ENCODE results near the gene RAPGEF4. TPM values are rescaled to one million over a fixed set of nuclear protein-coding genes. Genes with fewer than 3 reads are reported as not detected.
"Not testable (repeated sequence)": the region's sequence is repeated elsewhere in the genome, so short reads cannot be mapped to it uniquely, and the experiment has no call there.

The RAPGEF4 gene
- total RNA-seq, 4 donors from 2014 or later, result 3.6 to 12.0 (median 6.7) TPM

DNA sequence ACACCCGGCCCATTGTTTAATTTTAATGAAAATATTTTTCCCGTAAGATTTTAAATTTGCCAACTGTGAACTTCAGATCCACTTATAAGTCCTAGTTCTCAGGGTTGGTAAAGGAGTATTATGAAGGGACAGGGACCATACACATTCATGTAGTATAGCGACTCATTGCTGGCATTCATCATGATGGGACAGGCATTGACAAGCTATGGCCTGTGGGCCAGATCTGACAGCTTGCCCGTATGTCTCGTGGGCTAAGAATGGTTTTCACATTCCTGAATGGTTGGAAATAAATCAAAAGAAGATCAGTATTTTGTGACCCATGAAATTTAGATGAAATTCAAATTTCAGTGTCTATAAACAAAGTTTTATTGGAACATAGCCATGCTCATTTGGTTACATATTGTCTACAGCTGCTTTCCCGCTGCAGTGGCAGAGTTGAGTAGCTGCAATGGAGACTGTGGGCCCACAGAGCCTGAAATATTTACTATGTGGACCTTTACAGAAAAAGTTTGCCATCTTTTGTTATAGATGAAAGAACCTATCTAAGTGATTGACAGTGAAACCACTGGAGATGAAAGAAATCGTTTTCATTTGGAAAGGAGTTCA, 4.1 kb downstream of the RAPGEF4 start:
- peaks cover 0 to 16% (median 0%) of the 10 kb centered on the region in 4 donors for H3K4me1 ChIP-seq
- H3K9me3 ChIP-seq, result peaks cover 0 to 10% (median 0%) of the 10 kb centered on the region in 4 donors
- H3K36me3 ChIP-seq, result no peaks in the 10 kb centered on the region
- no peak for DNase-seq (ENCODE audit: low spot score in 2 of 2)
- no peak overlapping the region for H3K27ac ChIP-seq
- WGBS, 2 donors, result 93 to 94% methylated on average over 7 of the region's 7 CpGs
- H3K27me3 ChIP-seq, result peaks cover 0 to 29% of the 10 kb centered on the region in 2 donors
- no peak overlapping the region for H3K4me3 ChIP-seq
- TF ChIP-seq, protein P1, sequence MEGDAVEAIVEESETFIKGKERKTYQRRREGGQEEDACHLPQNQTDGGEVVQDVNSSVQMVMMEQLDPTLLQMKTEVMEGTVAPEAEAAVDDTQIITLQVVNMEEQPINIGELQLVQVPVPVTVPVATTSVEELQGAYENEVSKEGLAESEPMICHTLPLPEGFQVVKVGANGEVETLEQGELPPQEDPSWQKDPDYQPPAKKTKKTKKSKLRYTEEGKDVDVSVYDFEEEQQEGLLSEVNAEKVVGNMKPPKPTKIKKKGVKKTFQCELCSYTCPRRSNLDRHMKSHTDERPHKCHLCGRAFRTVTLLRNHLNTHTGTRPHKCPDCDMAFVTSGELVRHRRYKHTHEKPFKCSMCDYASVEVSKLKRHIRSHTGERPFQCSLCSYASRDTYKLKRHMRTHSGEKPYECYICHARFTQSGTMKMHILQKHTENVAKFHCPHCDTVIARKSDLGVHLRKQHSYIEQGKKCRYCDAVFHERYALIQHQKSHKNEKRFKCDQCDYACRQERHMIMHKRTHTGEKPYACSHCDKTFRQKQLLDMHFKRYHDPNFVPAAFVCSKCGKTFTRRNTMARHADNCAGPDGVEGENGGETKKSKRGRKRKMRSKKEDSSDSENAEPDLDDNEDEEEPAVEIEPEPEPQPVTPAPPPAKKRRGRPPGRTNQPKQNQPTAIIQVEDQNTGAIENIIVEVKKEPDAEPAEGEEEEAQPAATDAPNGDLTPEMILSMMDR (IDR thresholded peaks at IDR 0.05), result no peak
- TF ChIP-seq POLR2A (IDR thresholded peaks at IDR 0.05) (no peak), EP300 (IDR thresholded peaks at IDR 0.05) (no peak)

DNA sequence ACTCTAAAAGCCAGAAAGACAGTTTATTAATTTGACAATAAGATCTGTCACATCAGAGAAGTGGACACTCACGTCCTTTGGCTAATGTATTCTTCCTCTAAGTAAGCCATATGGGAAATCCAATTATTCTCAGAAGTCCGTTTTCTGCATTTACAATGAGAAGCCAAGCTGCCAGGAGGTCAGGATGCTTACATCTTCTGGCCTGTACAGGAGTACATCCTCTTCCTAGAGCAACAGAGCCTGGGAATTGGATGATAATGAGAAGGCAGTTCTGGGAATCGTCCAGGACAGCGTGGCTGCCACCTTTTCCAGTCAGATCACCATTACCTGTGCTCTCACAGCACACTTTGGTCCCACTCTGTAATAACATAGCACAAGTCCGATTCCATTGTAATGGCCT, 5.2 kb downstream of the RAPGEF4 start:
- H3K4me1 ChIP-seq, result peaks cover 0 to 5% (median 0%) of the 10 kb centered on the region in 4 donors
- no peak overlapping the region for H3K4me3 ChIP-seq
- TF ChIP-seq POLR2A (IDR thresholded peaks at IDR 0.05) (no peak), EP300 (IDR thresholded peaks at IDR 0.05) (no peak)
- TF ChIP-seq, protein P1 (IDR thresholded peaks at IDR 0.05), result no peak
- no peaks in the 10 kb centered on the region for H3K36me3 ChIP-seq
- 83 to 87% methylated on average over 5 of the region's 5 CpGs for WGBS, 2 donors
- H3K27ac ChIP-seq, result no peak overlapping the region
- H3K27me3 ChIP-seq, result peaks cover 0 to 22% of the 10 kb centered on the region in 2 donors
- peaks cover 0 to 11% (median 0%) of the 10 kb centered on the region in 4 donors for H3K9me3 ChIP-seq
- no peak for DNase-seq (ENCODE audit: low spot score in 2 of 2)

DNA sequence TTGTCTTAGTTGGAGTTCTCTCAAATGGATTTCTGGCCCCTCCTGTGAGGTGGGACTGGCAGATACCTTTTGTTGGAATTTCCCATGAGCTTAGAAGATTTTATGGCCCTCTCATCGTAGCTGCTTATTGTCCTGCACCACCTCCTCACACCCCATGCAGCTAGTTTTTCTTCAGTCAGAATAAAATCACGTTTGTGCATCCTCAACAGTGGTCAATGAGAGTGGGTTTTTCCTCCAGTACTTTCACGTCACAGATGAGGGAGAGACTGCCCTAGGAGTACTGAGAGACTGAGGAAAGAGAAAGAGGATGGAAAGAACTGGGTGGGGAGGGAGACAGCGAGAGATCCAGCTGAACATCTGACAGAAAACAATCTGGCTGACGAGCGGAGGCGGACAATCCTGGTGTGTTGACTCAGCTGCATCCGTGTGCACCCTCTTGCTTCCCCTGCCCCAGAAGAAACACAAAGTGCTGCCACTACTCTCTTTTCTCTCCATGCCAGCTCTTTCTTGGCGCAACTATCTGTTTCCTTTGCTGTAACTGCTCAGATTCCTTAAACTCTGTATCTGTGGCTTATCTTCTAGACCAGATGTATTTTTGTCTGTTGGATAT, 7.4 kb downstream of the RAPGEF4 start:
- no peaks in the 10 kb centered on the region for H3K36me3 ChIP-seq
- peaks cover 0 to 16% (median 0%) of the 10 kb centered on the region in 4 donors for H3K9me3 ChIP-seq
- WGBS, 2 donors, result 50 to 56% methylated on average over 9 of the region's 9 CpGs

DNA sequence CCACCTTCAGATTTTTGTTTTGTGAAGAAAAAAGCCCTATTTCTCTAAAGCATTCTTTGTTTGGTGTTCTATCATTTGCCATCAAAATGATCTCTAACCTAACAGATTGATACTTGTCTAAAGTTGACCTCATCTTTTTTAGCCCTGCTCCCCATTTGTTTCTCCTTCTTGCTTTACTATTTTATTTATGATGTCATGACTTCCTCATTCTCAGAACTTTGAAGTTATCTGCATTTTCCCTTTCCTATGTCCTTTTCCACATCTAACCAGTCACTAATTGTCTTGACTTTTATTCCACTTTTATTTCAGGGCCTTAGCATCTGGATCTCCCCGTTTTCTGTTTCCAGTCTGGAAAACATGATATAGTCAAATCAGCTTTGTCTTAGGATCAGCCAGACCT, 8.3 kb downstream of the RAPGEF4 start:
- no peaks in the 10 kb centered on the region for H3K4me1 ChIP-seq
- H3K36me3 ChIP-seq, result no peaks in the 10 kb centered on the region
- TF ChIP-seq POLR2A (IDR thresholded peaks at IDR 0.05) (no peak), EP300 (IDR thresholded peaks at IDR 0.05) (no peak)
- TF ChIP-seq, protein P1 (IDR thresholded peaks at IDR 0.05), result no peak
- H3K9me3 ChIP-seq, result peaks cover 0 to 16% (median 0%) of the 10 kb centered on the region in 4 donors
- WGBS, 2 donors, result 88 to 98% methylated on average over 1 of the region's 1 CpG
- DNase-seq (ENCODE audit: low spot score in 2 of 2), result no peak
- H3K27ac ChIP-seq, result no peak overlapping the region
- H3K27me3 ChIP-seq, result no peaks in the 10 kb centered on the region
- H3K4me3 ChIP-seq, result no peak overlapping the region

More for the DNA sequence above, 7.4 kb downstream of the RAPGEF4 start:
- no peak for DNase-seq (ENCODE audit: low spot score in 2 of 2)
- TF ChIP-seq POLR2A (IDR thresholded peaks at IDR 0.05) (no peak), EP300 (IDR thresholded peaks at IDR 0.05) (no peak)
- TF ChIP-seq, protein P1 (IDR thresholded peaks at IDR 0.05), result no peak
- Histone ChIP-seq H3K27ac (no peak overlapping the region), H3K27me3 (peaks cover 0 to 7% of the 10 kb centered on the region in 2 donors), H3K4me1 (no peaks in the 10 kb centered on the region), H3K4me3 (no peak overlapping the region)

DNA sequence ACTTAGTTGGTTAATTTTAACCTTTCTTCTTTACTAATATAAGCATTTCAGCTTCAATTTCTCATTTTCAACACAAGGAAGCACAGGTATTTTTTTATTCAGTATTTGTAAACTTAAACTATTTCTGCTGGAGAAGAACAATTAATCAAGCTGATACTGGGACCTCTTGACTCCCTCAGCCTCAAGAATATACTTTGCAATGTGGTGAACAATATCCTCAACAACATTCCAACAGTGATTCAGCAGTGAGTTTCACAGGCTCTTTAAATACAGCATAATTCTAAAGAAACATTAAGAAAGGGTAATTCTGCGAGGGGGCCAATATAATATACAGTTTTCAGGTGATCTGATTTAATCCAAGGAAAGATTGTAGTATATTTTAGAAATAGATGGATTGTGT, 10.0 kb downstream of the RAPGEF4 start:
- Histone ChIP-seq H3K27me3 (no peaks in the 10 kb centered on the region), H3K36me3 (no peaks in the 10 kb centered on the region)
- WGBS, 2 donors, result 92 to 96% methylated on average over 1 of the region's 1 CpG

DNA sequence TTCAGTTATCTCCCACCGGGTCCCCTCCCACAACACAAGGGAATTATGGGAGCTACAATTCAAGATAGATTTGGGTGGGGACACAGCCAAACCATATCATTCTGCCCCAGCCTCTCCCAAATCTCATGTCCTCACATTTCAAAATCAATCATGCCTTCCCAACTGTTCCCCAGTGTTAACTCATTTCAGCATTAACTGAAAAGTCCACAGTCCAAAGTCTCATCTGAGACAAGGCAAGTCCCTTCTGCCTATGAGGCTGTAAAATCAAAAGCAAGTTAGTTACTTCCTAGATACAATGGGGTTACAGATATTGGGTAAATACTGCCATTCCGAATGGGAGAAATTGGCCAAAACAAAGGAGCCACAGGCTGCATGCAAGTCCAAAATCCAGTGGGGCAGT, 12.9 kb downstream of the RAPGEF4 start:
- not testable (repeated sequence) for DNase-seq (ENCODE audit: low spot score in 2 of 2); H3K4me1 ChIP-seq; H3K36me3 ChIP-seq; H3K27me3 ChIP-seq; H3K4me3 ChIP-seq; H3K27ac ChIP-seq
- peaks cover 0 to 16% (median 0%) of the 10 kb centered on the region in 4 donors for H3K9me3 ChIP-seq
- 96 to 100% methylated on average over 2 of the region's 2 CpGs for WGBS, 2 donors

More for the DNA sequence above, 10.0 kb downstream of the RAPGEF4 start:
- TF ChIP-seq POLR2A (IDR thresholded peaks at IDR 0.05) (no peak), EP300 (IDR thresholded peaks at IDR 0.05) (no peak)
- TF ChIP-seq, protein P1 (IDR thresholded peaks at IDR 0.05), result no peak
- Histone ChIP-seq H3K4me3 (no peak overlapping the region), H3K27ac (no peak overlapping the region), H3K9me3 (peaks cover 0 to 16% (median 0%) of the 10 kb centered on the region in 4 donors), H3K4me1 (no peaks in the 10 kb centered on the region)
- no peak for DNase-seq (ENCODE audit: low spot score in 2 of 2)

Data from tibial nerve (tissue), 4 donors.